Nephron (organoid): Measurements from ENCODE around the gene ADAMTS2.
"Not testable (repeated sequence)": the region's sequence is repeated elsewhere in the genome, so short reads cannot be mapped to it uniquely, and the experiment has no call there.

Experiments
- H3K27ac Mint-ChIP-seq, 3 experiments: 2 replicates each; pipeline ENCODE4 v1.8.0; 2020; ENCODE audit warnings: mixed read lengths in 3 of 3, mild to moderate bottlenecking in 2 of 3, moderate library complexity in 1 of 3
- H3K27me3 Mint-ChIP-seq: 2 replicates; pipeline ENCODE4 v1.8.0; 2021; ENCODE audit warnings: low read depth, mild to moderate bottlenecking, moderate library complexity, mixed read lengths
- H3K36me3 Mint-ChIP-seq: 2 replicates; pipeline ENCODE4 v1.8.0; 2020; ENCODE audit warnings: low read depth, mixed read lengths
- H3K4me1 Mint-ChIP-seq: 2 replicates; pipeline ENCODE4 v1.8.0; 2020; ENCODE audit warnings: mixed read lengths
- H3K4me3 Mint-ChIP-seq, 3 experiments: 2 replicates each; pipeline ENCODE4 v1.8.0; 2020; ENCODE audit warnings: mild to moderate bottlenecking in 3 of 3, mixed read lengths in 3 of 3, moderate library complexity in 2 of 3
- H3K9me3 Mint-ChIP-seq: 2 replicates; pipeline ENCODE4 v1.8.0; 2020; ENCODE audit warnings: mixed read lengths
- CTCF ChIP-seq, 3 experiments: fragments of 200-600 bp; sonication (generic); IDR thresholded peaks; one replicate each; pipeline ENCODE4 v1.5.0; 2021; ENCODE audit warnings: antibody characterized with exemption in 3 of 3; ENCODE audit not compliant: unreplicated experiment in 3 of 3

The ADAMTS2 gene

GRCh38 chr5:179217356-179217755, 127.9 kb downstream of the ADAMTS2 start:
- Mint-ChIP-seq H3K4me1 (peaks cover 11% of the 10 kb centered on the region), H3K4me3 (no peak overlapping the region), H3K36me3 (no peaks in the 10 kb centered on the region), H3K27me3 (peaks cover 9% of the 10 kb centered on the region), H3K27ac (no peak overlapping the region), H3K9me3 (no peaks in the 10 kb centered on the region)
- no peak for TF ChIP-seq CTCF (IDR thresholded peaks at IDR 0.05; ENCODE audit: unreplicated experiment in 3 of 3)

GRCh38 chr5:179216381-179216780, 128.9 kb downstream of the ADAMTS2 start:
- peaks cover 11% of the 10 kb centered on the region for H3K4me1 Mint-ChIP-seq
- H3K4me3 Mint-ChIP-seq, H3K27me3 Mint-ChIP-seq, H3K9me3 Mint-ChIP-seq, H3K27ac Mint-ChIP-seq, H3K36me3 Mint-ChIP-seq: not testable (repeated sequence)

GRCh38 chr5:179215576-179215975, 129.7 kb downstream of the ADAMTS2 start:
- H3K27me3 Mint-ChIP-seq, result peaks cover 8% of the 10 kb centered on the region
- H3K4me3 Mint-ChIP-seq, result no peak overlapping the region
- peaks cover 11% of the 10 kb centered on the region for H3K4me1 Mint-ChIP-seq
- TF ChIP-seq CTCF (IDR thresholded peaks at IDR 0.05; ENCODE audit: unreplicated experiment in 3 of 3), result no peak
- no peak overlapping the region for H3K27ac Mint-ChIP-seq
- H3K9me3 Mint-ChIP-seq, result no peaks in the 10 kb centered on the region
- H3K36me3 Mint-ChIP-seq, result no peaks in the 10 kb centered on the region

GRCh38 chr5:179214678-179215077, 130.6 kb downstream of the ADAMTS2 start:
- peaks cover 8% of the 10 kb centered on the region for H3K27me3 Mint-ChIP-seq
- no peaks in the 10 kb centered on the region for H3K36me3 Mint-ChIP-seq
- no peaks in the 10 kb centered on the region for H3K9me3 Mint-ChIP-seq
- H3K4me3 Mint-ChIP-seq, result no peak overlapping the region
- no peak for TF ChIP-seq CTCF (IDR thresholded peaks at IDR 0.05; ENCODE audit: unreplicated experiment in 3 of 3)
- H3K27ac Mint-ChIP-seq, result no peak overlapping the region
- H3K4me1 Mint-ChIP-seq, result peaks cover 11% of the 10 kb centered on the region

- Mint-ChIP-seq H3K9me3 (no peaks in the 10 kb centered on the region), H3K27ac (no peak overlapping the region), H3K27me3 (peaks cover 3% of the 10 kb centered on the region), H3K4me3 (no peak overlapping the region), H3K36me3 (no peaks in the 10 kb centered on the region), H3K4me1 (peaks cover 11% of the 10 kb centered on the region)
- TF ChIP-seq CTCF (IDR thresholded peaks at IDR 0.05; ENCODE audit: unreplicated experiment in 3 of 3), result no peak
Measured at GRCh38 chr5:179212870-179213269, 132.4 kb downstream of the ADAMTS2 start.

- H3K9me3 Mint-ChIP-seq, result no peaks in the 10 kb centered on the region
- no peaks in the 10 kb centered on the region for H3K36me3 Mint-ChIP-seq
- no peak overlapping the region for H3K27ac Mint-ChIP-seq
- no peak for TF ChIP-seq CTCF (IDR thresholded peaks at IDR 0.05; ENCODE audit: unreplicated experiment in 3 of 3)
- peaks cover 5% of the 10 kb centered on the region for H3K4me1 Mint-ChIP-seq
- no peak overlapping the region for H3K4me3 Mint-ChIP-seq
- peaks cover 3% of the 10 kb centered on the region for H3K27me3 Mint-ChIP-seq
Measured at GRCh38 chr5:179211631-179212030, 133.6 kb downstream of the ADAMTS2 start.
